Fibroblast of lung (primary cell): ENCODE data around the gene POLR2C.

Source experiments
- EZH2 ChIP-seq: IDR thresholded peaks from 2 replicates; pipeline ENCODE4 v1.5.1; 2012; ENCODE audit warnings: low read length, control low read depth, mild to moderate bottlenecking; ENCODE audit errors: missing control alignments
- TF ChIP-seq, protein P1 (sequence below), 2 donors: IDR thresholded peaks in 1 of 2; conservative IDR thresholded peaks in 1 of 2; 1 replicate in 1 of 2; 2 replicates in 1 of 2; pipeline ENCODE4 v1.5.1; 2011 to 2012; ENCODE audit warnings: low read length in 2 of 2, control low read depth in 1 of 2, inconsistent platforms in 1 of 2, low read depth in 1 of 2, mild to moderate bottlenecking in 1 of 2

GRCh38 chr16:57469046-57469445 is 6.6 kb downstream of the POLR2C start:
- TF ChIP-seq, protein P1, sequence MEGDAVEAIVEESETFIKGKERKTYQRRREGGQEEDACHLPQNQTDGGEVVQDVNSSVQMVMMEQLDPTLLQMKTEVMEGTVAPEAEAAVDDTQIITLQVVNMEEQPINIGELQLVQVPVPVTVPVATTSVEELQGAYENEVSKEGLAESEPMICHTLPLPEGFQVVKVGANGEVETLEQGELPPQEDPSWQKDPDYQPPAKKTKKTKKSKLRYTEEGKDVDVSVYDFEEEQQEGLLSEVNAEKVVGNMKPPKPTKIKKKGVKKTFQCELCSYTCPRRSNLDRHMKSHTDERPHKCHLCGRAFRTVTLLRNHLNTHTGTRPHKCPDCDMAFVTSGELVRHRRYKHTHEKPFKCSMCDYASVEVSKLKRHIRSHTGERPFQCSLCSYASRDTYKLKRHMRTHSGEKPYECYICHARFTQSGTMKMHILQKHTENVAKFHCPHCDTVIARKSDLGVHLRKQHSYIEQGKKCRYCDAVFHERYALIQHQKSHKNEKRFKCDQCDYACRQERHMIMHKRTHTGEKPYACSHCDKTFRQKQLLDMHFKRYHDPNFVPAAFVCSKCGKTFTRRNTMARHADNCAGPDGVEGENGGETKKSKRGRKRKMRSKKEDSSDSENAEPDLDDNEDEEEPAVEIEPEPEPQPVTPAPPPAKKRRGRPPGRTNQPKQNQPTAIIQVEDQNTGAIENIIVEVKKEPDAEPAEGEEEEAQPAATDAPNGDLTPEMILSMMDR (conservative IDR thresholded peaks at IDR 0.05 in 1 of 2, IDR thresholded peaks at IDR 0.05 in 1 of 2; ENCODE audit: low read depth in 1 of 2, low read length in 2 of 2), result no peak
- TF ChIP-seq EZH2, result no peak
